ENCODE results near the gene DNAH8. TPM values are rescaled to one million over a fixed set of nuclear protein-coding genes. Genes with fewer than 3 reads are reported as not detected.

The DNAH8 gene
- polyA plus RNA-seq, 1 donor: 2.1 TPM

DNA sequence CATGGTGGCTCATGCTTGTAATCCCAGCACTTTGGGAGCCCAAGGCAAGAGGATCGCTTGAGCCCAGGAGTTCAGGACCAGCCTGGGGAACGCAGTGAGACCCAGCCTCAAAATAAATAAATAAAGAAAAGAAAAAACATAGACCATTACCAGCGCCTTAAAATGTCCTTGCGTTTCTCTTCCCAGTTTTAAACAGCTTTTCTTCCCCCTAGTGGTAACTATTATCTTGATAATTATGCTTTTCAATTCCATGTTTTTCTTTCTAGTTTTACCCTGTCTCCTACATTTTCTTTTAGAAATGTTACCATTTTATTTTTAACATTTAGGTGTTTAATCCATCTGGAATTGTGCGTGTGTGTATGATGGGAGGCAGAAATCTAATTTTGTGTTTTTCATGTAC lies 24.4 kb downstream of the DNAH8 start:
- no peak for DNase-seq (ENCODE audit: low read depth)

DNA sequence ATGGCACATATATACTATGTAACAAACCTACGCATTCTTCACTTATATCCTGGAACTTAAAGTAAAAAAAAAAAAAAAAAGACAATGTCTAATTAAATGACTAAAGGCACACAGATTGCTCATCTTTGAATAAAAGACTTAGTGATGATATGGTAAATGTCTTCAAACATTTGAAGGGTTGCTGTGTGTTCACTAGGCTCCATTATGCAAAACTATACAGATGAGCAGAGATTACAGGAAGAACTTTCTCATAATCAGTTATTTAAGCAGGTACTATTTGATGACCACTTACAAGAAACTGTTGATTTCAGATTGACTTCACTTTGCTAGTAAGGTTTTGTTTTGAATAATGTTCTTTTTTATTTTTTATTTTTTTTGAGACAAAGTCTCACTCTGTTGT lies 34.4 kb downstream of the DNAH8 start:
- no peak for DNase-seq (ENCODE audit: low read depth)

DNA sequence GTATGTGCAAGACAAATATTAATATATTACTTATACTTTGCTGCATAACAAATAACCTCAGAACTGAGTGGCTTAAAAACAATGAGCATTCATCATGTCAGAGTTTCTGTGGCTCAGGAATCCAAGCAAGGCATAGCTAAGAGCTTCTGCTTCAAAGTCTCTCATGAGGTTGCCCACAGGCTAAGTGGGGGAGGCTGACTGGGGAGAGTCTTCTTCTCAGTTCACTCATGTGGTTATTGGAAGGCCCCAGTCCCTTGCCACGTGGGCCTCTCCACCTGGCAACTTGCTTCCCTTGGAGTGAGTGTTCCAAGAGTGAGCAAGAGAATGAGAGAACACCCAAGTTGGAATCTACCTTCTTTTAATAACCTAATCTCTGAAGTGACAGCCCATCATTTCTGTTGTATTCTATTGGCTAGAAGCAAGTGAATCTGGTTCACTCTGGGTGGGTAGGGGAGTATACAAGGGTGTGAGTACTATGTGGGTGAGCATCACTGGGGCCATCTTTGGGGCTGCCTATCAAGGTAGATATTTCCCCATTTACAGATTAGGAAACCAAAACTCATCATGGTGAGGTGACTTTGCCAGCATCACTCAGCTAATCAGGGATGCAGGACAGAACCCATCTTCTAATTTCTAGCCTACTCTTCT lies 36.0 kb downstream of the DNAH8 start:
- DNase-seq (ENCODE audit: low read depth): no peak

DNA sequence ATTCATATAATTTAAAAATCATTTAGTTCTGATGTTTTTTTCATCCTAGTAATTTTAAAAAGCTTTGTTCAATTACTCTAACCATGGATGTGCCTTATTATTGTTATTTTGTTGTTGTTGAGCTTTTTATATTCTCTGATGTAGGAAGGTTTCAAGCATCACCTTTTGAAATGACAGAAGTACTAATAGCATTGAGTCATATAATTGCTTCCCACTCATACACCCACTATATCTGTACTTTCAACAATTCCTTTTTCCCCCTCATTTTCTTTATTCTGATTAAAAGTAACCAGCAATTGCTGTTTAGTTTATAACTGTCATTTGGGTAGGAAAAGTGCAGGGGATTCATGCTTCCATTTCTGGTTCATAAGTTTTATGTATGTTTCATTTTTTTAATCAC lies 38.6 kb downstream of the DNAH8 start:
- no peak for DNase-seq (ENCODE audit: low read depth)

DNA sequence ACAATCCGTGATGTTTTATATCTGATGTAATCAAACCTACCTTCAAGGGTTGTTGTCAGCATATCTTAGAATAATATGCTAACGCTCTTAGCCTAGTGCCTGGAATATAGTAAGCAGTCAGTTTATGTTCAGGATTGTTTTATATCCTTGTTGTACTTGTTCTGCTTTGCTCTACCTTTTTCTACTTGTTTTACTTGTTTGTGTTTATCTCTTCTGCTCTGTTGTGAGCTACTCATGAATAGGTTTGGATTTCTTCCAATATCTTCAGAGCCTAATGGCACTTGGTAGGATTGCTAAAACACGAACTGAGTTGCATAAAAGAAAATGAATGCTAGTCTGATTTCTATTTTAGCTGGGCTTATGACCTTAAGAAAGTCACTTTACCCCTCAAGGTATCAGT lies 40.1 kb downstream of the DNAH8 start:
- no peak for DNase-seq (ENCODE audit: low read depth)

DNA sequence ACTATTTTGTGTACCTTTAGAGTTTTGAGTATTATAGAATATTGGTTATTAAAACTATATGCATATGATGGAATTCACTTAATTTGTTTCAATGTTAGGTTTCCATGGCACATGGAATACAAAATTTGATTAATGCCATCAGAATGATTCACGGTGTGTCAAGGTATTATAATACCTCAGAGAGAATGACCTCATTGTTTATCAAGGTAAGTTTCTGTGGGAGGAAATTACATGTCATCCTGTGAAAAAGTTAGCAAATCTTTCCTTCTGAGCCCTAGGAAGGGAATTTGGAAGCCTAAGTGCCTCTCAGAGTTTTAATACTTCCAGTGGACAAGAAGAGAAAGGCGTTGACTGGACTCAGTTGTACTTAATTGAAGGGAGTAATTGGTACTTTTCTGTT lies 40.8 kb downstream of the DNAH8 start:
- no peak for DNase-seq (ENCODE audit: low read depth)

DNA sequence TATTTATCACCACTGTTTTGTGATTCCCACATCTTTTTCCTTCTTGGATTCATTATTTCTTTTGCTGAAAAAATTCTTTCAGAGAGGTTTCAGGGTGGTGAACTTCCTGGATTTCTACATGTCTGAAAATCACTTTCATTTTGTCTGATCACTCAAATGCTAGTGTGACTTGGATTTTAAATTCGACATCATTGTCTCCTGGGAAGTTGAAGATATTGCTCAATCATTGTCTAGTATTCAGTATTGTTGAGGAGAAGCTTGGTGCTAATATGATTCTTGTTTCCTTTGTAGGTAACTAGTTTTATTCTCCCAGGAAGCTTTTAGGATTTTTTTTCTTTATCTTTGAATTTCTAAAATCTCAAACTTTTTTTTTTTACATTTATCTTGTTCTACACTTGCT lies 45.0 kb downstream of the DNAH8 start:
- no peak for DNase-seq (ENCODE audit: low read depth)

DNA sequence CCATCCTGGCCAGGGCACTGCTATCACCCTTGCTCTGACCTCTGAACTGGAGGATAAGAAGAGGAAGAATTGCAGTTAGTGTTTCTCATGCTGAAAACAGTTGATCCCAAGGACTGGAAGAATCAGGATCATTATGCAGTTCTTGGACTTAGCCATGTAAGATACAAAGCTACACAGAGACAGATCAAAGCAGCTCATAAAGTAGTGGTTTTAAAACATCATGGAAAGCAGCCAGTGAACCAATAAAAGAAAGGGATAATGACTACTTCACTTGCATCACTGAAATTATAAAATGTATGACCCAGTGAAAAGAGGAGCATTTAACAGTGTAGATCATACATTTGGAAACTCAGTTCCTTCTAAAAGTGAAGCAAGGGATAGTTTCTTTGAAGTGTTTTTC lies 47.7 kb downstream of the DNAH8 start:
- DNase-seq (ENCODE audit: low read depth): no peak

DNA sequence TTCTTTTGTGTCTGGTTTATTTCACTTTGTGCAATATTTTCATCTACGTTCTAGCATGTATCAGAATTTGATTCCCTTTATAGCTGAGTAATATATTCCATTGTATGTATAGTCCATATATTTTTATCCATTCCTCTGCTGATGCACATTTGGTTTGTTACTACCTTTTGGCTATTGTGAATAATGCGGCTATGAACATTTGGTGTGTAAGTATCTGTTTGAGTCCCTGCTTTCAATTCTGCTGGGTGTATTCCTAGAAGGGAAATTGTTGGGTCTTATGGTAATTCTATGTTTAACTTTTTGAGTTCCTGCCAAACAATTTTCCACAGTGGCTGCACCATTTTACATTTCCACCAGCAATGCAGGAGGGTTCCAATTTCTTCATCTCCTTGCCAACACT lies 52.4 kb downstream of the DNAH8 start:
- no peak for DNase-seq (ENCODE audit: low read depth)

DNA sequence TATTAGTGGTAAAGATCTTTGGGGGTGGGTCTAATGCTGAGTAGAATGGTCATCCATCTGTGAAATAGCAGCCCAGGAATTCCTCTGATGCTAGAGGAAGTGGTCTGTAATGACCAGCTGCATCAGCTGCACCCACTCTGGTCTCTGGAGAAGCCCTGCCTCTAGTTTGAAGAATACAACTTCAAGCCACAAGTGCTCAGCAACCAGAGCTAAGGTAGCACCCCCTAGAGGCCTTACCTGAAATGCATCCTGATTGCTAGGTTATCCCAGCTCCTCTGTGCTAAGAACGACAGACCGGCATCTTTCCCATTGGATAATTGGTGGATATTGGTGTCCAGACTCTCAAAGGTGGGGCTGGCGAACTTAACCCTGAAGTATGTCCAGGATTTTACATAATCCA lies 58.2 kb downstream of the DNAH8 start:
- DNase-seq (ENCODE audit: low read depth): no peak

DNA sequence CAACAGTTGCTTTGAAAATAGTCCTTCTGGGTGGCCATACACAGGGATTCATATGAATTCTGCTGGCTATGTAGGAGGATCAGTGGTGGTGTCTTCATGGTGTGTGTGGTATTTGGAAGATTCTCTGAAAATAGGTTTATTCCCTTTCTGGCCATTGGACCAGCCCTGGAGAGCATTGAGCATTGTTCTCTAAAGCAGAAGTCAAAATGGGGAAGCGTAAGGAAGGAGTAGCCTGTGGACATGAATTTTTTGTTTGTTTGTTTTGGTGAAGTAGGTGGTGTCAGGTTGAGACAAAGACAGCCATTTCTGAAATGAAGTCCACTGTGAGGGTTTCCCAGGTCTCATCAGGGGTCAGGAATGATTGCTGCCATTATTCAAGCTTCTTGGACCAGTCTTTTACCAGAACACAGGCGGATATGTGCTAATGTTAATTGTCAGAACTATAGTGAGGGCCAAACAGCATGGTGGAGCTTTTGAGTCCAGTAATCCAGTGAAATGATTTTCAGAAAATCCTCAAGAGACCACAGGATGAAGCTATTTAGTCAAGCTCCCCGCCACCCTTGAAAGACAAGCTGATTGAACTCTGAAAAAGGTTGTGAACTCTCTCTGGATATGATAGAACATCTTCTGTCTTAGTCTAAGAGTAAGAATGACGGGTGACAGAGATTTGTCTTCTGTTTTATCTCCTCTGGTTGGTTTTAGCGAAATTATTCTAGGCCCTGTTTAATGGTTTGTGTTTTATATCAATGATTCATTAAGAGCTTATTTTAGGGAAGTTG lies 60.0 kb downstream of the DNAH8 start:
- no peak for DNase-seq (ENCODE audit: low read depth)

DNA sequence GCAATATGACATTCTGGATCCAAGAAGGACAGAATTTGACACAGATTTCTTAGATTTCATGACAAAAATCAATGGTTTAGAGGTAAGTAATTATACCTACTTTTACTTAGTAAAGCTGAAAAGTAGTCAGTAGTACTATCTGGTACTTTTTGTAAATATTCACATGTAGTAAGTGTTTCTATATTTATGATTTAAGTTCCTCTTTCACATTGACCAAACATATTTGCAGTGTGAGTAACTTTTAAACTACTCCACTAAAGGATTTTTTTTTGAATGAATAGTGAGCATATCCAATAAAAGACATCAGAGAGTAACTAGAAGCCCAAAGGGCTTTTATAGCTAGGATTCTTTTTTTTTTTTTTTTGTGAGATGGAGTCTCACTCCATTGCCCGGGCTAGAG lies 60.8 kb downstream of the DNAH8 start:
- no peak for DNase-seq (ENCODE audit: low read depth)

DNA sequence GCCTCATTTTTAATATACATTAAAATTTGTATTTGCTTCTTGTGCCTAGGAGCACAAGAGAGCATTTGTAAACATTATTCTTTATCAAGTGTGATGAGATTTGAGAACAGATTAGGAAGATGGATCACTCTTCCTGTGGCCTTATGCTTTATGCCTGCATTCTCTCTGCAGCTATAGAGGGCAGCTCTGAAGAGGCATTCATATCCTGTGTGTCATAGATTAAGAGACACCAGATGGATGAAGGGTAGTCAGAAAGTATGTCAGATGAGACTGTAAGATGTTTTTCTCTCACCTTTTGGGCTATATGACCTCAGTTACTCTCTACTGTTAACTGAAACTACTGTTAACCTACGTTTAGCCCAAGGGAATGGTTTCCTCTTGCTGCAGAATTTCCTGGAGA lies 61.4 kb downstream of the DNAH8 start:
- DNase-seq (ENCODE audit: low read depth): no peak

DNA sequence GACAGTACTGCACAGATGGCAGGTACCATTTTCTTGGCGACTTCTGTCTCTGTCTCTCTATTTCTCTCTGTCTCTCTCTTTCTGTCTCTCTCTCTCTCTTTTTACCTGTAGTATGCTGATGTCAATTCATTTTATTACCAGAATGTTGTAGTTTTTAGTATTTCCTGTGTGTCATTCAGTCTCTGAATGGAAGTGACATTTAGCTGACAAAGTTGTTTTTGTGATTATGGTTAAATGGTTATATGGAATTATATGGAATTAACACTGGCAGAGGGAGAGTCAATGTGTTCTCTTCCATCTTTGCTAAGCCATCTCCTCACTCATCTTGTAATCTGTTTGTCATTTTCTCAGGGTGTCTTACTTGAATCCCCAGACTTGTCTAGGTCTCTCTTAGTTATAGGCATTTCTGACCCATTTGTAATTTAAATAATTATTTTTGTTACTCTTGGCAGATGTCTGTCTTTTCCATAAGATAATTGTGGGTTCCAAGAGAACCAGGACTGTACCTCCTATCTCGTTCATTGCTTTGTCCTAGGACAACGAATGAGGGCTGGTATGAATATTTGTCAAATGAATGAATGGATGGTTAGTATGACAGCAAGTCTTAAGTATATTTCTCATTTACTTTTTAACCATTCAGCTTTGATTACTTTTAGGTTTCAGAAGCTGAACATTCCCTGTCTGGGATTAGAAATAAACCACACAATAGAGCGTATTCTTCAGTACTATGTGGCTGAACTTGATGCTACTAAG lies 64.4 kb downstream of the DNAH8 start:
- DNase-seq (ENCODE audit: low read depth): no peak

DNA sequence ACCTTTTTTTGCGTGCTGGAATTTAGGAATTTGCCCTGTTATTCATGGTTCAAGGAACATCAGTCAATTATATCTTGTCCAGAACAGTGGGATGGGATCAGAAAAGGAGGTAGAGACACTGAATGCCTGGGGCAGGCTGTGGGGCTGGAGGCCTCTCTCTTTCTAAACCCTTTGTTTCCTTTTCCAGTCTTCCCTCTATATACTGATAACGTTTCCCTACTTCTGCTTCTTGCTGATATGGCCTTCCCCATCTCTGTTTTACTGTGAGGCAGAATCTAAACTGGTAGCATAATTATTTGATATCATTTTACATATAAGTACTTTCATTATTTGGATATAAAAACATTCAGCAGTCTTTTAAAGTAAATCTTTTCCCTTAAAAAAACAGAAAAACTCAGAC lies 67.5 kb downstream of the DNAH8 start:
- no peak for DNase-seq (ENCODE audit: low read depth)

DNA sequence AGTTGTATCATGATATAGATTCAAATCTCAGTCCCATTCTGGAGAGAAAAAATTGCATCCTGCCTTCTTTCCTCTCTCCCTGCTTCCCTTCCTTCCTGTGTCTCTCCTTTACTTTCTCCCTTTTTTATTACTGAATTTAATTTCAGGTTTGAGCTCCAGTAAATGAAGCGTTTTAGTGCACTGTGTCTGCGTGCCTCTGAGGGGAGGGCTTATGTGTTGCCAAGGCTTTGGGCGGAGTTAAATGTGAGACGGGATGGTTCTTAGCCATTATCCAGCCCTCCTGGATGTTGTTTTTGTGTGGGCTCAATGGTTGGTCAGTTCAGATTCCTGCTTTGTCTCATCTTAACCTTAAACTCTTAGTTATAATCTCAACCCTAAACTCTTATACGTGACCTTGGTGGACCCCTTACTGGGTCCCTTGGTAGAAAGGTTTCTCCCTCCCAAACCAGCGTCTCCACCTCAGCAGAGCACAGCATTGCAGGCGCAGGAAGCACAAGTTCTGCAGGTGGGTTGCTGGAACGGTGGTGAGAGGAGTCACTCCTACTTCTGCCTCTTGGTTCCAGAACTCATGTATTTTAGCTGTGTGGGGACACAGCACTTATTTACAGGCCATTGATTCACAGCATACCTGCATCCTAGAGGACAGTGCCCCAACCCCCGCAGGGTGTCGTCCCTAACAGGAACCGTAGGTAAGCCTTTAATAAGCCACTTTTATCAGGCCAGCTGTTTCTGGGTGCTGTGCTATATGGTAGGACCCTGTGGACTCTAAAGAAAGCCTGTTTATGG lies 68.5 kb downstream of the DNAH8 start:
- no peak for DNase-seq (ENCODE audit: low read depth)

DNA sequence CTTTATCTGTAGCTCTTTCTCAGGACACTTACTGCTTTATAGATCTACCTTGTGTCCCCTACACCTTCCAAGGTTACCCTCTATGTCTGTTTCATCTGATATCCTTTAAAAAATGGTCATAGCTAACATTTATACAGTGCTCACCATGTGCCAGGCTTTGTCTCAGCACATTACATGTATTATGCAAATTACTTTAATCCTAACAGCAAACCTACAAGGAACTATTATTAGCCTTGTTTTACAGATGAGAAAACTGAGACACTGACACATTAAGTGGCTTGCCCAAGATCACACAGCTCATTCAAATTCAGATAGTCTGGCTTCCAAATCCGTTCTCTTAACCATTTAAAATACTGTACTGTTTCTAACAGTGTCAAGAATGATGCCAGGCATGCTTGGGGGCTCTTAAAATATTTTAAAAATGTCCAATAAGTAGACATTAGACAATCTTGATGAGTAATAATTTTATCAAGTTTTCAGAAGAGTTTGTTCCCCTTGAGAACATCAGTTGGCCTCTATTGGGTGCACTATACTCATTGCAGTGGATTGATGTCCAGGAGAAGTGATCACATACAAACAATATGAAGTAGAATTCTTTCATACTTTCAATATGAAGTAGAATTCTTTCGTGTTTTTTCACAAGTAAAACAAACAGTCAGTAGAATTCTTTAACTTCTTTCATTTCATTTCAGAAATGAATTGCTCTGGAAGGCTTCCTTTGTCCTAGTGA lies 69.6 kb downstream of the DNAH8 start:
- no peak for DNase-seq (ENCODE audit: low read depth)

DNA sequence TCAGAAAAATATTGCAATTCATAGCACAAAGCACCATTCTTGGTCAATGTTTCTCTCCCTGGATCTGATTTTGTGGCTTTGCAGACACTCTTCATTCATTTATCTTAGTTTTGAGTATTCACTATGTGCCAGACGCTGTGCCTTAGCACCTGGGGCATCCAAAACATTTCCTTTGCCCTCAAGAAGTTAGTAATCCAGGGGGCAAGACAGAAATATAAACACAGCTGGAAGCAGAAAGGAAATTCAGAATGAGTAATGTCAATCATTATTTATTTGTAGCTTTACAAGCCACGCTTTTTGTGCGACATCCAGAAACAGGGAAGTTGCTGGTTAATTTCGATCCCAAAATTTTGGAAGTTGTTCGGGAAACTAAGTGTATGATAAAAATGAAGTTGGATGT lies 71.4 kb downstream of the DNAH8 start:
- no peak for DNase-seq (ENCODE audit: low read depth)

DNA sequence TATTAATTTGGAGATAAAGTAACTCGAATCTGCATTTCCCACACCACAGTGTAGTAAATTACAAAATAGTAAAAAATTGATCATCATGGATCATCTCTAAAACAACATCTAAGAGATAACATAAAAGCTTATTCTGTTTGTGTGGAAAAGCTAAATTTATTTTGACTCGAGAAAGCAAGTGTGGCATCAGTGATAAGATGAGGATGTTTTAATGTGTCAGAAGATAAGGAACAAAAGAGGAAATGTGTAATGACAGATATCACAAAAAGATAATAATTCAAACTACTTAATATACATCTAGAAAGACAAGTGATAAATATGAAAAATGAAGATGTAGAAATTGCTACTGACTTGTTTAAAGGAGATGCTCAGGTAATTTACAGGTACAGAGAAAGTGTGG lies 74.1 kb downstream of the DNAH8 start:
- DNase-seq (ENCODE audit: low read depth): no peak

DNA sequence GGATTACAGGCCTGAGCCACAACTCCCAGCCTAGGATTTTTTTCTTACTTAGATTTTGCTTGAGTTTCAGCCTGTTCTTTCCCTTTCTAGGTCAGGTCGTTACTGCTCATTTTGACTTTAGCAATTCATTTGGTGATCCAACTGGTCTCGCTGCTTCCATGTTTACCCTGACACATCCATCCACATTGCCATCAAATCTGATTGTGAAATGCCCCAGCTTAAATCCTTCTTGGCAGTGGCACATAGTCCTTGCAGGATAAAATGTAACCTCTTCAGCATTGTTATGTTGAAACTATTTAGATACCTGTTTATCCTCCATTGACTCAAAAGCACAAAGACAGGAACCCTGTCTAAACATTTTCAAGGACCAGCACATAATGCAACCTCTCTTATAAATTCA lies 77.2 kb downstream of the DNAH8 start:
- no peak for DNase-seq (ENCODE audit: low read depth)

DNA sequence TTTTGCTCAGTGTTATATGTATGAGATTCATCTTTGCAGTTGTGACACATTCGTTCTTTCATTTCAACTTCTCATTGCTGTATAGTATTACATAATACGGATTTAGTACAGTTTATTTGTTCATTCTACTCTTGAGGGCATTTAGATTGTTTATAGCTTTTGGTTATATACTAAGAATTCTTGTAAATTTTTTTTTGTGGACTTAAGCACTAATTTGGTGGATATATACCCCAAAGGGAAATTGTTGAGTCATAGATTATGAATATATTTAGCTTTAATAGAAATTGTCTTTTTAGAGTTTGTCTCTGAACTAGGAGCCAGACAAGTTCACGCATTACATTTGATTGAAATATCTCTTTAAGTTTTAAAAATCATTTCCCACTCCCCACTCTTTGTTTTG lies 79.6 kb downstream of the DNAH8 start:
- DNase-seq (ENCODE audit: low read depth): no peak

DNA sequence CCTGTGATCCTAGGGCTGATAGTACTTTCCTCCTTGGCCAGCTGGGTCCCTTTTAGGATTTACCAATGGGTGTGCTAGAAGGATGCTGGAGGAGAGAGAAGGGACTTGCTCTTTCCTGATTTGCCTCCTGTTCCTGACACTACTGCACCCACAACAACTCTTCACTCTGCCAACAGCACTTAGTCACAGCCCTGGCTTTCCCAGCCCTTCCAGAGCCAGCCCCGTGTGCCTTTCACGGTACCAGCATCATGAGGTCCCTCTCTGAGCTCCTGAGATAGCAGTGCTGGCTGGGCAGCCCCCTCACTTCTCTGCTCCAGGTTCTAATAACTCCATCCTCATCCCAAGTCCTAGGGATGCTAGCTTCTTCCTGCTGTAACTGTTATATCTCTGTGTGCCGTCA lies 80.9 kb downstream of the DNAH8 start:
- no peak for DNase-seq (ENCODE audit: low read depth)

All from forelimb muscle (tissue), 1 donor.